GM19240 (cell line): Measurements from ENCODE around the gene PRRC2B.
"Not testable (repeated sequence)": the region's sequence is repeated elsewhere in the genome, so short reads cannot be mapped to it uniquely, and the experiment has no call there.

Source experiments
- DNase-seq: peaks from one replicate; pipeline ENCODE4 v3.0.0; 2011; ENCODE audit warnings: low spot score; ENCODE audit not compliant: insufficient read length

Gene PRRC2B

GRCh38 chr9:131393622-131394463, at the start of gene PRRC2B:
PRRC2B (plus strand) TSS chr9:131394086; CDS start chr9:131430145, 36,059 bp downstream.
- peak; percentile 91 for DNase-seq

- not testable (repeated sequence) for DNase-seq
Observed at GRCh38 chr9:131344931-131345535, 48.9 kb upstream of the PRRC2B start.

- DNase-seq, result no peak
Observed at GRCh38 chr9:131346559-131346958, 47.3 kb upstream of the PRRC2B start.

GRCh38 chr9:131347376-131348020, 46.4 kb upstream of the PRRC2B start:
- DNase-seq, result no peak

GRCh38 chr9:131348631-131349521, 45.0 kb upstream of the PRRC2B start:
- DNase-seq, result no peak

GRCh38 chr9:131349522-131349880, 44.4 kb upstream of the PRRC2B start:
- DNase-seq, result no peak

GRCh38 chr9:131349881-131350563, 43.9 kb upstream of the PRRC2B start:
- peak; percentile 84 for DNase-seq

GRCh38 chr9:131356479-131356878, 37.4 kb upstream of the PRRC2B start:
- not testable (repeated sequence) for DNase-seq

- no peak for DNase-seq
Observed at GRCh38 chr9:131358556-131358955, 35.3 kb upstream of the PRRC2B start.

- no peak for DNase-seq
Observed at GRCh38 chr9:131361202-131361833, 32.6 kb upstream of the PRRC2B start.

GRCh38 chr9:131365546-131365945, 28.3 kb upstream of the PRRC2B start:
- no peak for DNase-seq

- DNase-seq, result no peak
Observed at GRCh38 chr9:131366761-131367401, 27.0 kb upstream of the PRRC2B start.

GRCh38 chr9:131367450-131367849, 26.4 kb upstream of the PRRC2B start:
- DNase-seq, result no peak

- no peak for DNase-seq
Observed at GRCh38 chr9:131370638-131371037, 23.2 kb upstream of the PRRC2B start.

GRCh38 chr9:131372599-131372973, 21.3 kb upstream of the PRRC2B start:
- DNase-seq, result not testable (repeated sequence)

- not testable (repeated sequence) for DNase-seq
Observed at GRCh38 chr9:131374638-131375037, 19.2 kb upstream of the PRRC2B start.

- DNase-seq, result no peak
Observed at GRCh38 chr9:131379056-131379455, 14.8 kb upstream of the PRRC2B start.

GRCh38 chr9:131382850-131383729, 10.8 kb upstream of the PRRC2B start:
- DNase-seq, result no peak

- no peak for DNase-seq
Observed at GRCh38 chr9:131385296-131385695, 8.6 kb upstream of the PRRC2B start.
